Testis (tissue), 2 donors: ENCODE measurements around the gene SSH3.

Source experiments
- POLR2A ChIP-seq: fragments of 450-650 bp; IDR thresholded peaks from one replicate; pipeline ENCODE4 v1.6.1; 2017; ENCODE audit warnings: antibody characterized with exemption, mild to moderate bottlenecking, moderate library complexity
- TF ChIP-seq, protein P1 (sequence below), 3 experiments: fragments of 450-650 bp in 2 of 3; fragments of 200-600 bp in 1 of 3; sonication (generic) in 1 of 3; IDR thresholded peaks; one replicate each; pipeline ENCODE4 v1.5.1; 2016 to 2019; ENCODE audit warnings: antibody characterized with exemption in 3 of 3, mild to moderate bottlenecking in 2 of 3, moderate library complexity in 1 of 3

GRCh38 chr11:67270256-67271204 is 32.8 kb upstream of the SSH3 start:
- TF ChIP-seq, protein P1, sequence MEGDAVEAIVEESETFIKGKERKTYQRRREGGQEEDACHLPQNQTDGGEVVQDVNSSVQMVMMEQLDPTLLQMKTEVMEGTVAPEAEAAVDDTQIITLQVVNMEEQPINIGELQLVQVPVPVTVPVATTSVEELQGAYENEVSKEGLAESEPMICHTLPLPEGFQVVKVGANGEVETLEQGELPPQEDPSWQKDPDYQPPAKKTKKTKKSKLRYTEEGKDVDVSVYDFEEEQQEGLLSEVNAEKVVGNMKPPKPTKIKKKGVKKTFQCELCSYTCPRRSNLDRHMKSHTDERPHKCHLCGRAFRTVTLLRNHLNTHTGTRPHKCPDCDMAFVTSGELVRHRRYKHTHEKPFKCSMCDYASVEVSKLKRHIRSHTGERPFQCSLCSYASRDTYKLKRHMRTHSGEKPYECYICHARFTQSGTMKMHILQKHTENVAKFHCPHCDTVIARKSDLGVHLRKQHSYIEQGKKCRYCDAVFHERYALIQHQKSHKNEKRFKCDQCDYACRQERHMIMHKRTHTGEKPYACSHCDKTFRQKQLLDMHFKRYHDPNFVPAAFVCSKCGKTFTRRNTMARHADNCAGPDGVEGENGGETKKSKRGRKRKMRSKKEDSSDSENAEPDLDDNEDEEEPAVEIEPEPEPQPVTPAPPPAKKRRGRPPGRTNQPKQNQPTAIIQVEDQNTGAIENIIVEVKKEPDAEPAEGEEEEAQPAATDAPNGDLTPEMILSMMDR (IDR thresholded peaks at IDR 0.05) = no peak
- no peak for TF ChIP-seq POLR2A
